ENCODE measurements around the gene MFSD2A.
"Not testable (repeated sequence)": the region's sequence is repeated elsewhere in the genome, so short reads cannot be mapped to it uniquely, and the experiment has no call there.

MFSD2A gene

DNA sequence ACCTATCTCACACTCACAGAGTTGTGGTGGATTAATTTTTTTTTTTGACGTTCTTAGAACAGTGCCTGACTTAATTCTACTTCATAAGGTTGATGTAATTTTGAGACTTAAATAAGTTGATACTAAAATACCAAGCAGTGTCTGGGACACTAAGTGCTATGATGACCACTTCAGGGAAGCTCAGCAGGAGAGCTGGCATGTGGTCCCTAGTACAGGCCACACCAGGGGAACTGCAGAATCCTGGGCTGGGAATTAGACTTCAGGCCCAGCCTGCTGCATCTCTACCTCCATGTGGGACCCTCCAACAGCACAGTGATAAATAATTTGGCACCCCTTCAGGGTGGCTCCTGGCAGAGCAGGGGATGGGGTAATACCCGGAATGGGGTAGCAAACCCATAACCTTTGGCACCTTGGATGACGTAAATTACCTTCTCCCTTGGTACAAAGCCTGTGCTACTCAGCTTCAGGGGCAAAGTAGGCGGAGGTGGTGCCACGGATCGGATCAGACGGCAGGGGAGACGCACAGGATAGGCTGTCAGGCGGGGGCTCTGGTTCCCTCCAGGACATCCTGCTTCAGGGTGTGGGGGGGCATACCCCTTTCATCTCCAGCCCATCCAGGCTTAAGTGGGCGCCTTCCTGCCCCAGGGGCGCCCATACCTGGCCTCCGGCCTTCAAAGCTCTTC, 4.8 kb downstream of the MFSD2A start:
- TF ChIP-seq, protein P1, sequence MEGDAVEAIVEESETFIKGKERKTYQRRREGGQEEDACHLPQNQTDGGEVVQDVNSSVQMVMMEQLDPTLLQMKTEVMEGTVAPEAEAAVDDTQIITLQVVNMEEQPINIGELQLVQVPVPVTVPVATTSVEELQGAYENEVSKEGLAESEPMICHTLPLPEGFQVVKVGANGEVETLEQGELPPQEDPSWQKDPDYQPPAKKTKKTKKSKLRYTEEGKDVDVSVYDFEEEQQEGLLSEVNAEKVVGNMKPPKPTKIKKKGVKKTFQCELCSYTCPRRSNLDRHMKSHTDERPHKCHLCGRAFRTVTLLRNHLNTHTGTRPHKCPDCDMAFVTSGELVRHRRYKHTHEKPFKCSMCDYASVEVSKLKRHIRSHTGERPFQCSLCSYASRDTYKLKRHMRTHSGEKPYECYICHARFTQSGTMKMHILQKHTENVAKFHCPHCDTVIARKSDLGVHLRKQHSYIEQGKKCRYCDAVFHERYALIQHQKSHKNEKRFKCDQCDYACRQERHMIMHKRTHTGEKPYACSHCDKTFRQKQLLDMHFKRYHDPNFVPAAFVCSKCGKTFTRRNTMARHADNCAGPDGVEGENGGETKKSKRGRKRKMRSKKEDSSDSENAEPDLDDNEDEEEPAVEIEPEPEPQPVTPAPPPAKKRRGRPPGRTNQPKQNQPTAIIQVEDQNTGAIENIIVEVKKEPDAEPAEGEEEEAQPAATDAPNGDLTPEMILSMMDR (IDR thresholded peaks at IDR 0.05; ENCODE audit: low read depth, low read length, missing control alignments), result no peak
- H3K4me3 ChIP-seq (ENCODE audit: low read depth, low read length), result no peak overlapping the region
- no peak overlapping the region for H3K27ac ChIP-seq
- in situ Hi-C loops (cut with HindIII; ENCODE audit: low pct_ligation_motif_present, low sequenced_read_pairs), result no loop called here
- DNase-seq, result no peak
- H3K27me3 ChIP-seq (replicated peaks), result no peaks in the 10 kb centered on the region
- H3K36me3 ChIP-seq (replicated peaks), result peaks cover 2% of the 10 kb centered on the region

DNA sequence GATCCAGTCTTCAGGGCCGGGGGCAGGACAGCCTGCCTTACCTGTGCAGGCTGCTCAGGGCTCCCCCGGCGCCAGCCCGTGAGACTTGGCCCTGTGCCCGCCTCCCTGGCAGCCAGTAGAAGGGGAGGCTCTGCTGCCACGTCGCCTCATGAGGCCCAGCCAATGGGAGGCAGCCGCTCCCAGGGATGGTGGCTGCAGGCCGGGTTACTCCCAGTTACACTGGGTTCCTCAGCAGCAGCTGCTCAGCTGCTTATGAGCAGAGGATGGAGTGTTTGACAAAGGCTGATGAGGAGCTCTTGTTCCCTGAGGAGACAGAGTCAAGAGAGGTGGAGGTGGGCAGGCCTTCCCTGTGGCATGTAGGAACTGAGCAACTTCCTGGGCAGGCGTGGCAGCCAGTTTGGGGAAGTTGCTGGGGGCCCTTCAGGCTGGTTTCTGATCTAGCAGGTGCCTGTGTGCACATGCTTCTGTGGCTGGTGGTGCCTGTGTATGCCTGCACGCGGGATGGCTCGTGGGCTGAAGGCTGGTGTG, 5.5 kb downstream of the MFSD2A start:
- no peak for DNase-seq
- in situ Hi-C loops (cut with HindIII; ENCODE audit: low pct_ligation_motif_present, low sequenced_read_pairs), result no loop called here
- peaks cover 2% of the 10 kb centered on the region for H3K36me3 ChIP-seq (replicated peaks)
- no peaks in the 10 kb centered on the region for H3K27me3 ChIP-seq (replicated peaks)
- no peak overlapping the region for H3K4me3 ChIP-seq (ENCODE audit: low read depth, low read length)
- H3K27ac ChIP-seq, result no peak overlapping the region
- TF ChIP-seq, protein P1 (IDR thresholded peaks at IDR 0.05; ENCODE audit: low read depth, low read length, missing control alignments), result no peak

DNA sequence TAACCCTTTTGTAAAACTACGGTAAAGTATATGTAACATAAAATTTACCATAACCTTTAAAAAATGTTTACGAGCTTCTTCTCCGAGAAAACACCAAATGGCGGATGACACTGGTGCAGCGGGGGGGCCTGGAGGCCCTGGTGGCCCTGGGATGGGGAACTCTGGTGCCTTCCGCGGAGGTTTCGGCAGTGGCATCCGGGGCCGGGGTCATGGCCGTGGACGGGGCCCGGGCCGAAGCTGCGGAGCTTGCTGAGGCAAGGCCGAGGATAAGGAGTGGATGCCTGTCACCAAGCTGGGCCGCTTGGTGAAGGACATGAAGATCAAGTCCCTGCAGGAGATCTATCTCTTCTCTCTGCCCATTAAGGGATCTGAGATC, 7.5 kb downstream of the MFSD2A start:
- TF ChIP-seq, protein P1 (IDR thresholded peaks at IDR 0.05; ENCODE audit: low read depth, low read length, missing control alignments), result no peak
- Histone ChIP-seq H3K36me3 (replicated peaks) (peaks cover 4% of the 10 kb centered on the region), H3K4me3 (ENCODE audit: low read depth, low read length) (no peak overlapping the region), H3K27me3 (replicated peaks) (no peaks in the 10 kb centered on the region), H3K27ac (no peak overlapping the region)
- in situ Hi-C loops (cut with HindIII; ENCODE audit: low pct_ligation_motif_present, low sequenced_read_pairs), result no loop called here
- no peak for DNase-seq

DNA sequence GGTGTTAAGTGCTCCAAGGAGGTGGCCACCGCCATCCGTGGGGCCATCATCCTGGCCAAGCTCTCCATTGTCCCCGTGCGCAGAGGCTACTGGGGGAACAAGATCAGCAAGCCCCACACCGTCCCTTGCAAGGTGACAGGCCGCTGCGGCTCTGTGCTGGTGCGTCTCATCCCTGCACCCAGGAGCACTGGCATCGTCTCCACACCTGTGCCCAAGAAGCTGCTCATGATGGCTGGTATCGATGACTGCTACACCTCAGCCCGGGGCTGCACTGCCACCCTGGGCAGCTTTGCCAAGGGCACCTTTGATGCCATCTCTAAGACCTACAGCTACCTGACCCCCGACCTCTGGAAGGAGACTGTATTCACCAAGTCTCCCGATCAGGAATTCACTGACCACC, 8.0 kb downstream of the MFSD2A start:
- H3K27me3 ChIP-seq (replicated peaks); DNase-seq; H3K4me3 ChIP-seq (ENCODE audit: low read depth, low read length); in situ Hi-C loops (cut with HindIII; ENCODE audit: low pct_ligation_motif_present, low sequenced_read_pairs); H3K36me3 ChIP-seq (replicated peaks); H3K27ac ChIP-seq: not testable (repeated sequence)

DNA sequence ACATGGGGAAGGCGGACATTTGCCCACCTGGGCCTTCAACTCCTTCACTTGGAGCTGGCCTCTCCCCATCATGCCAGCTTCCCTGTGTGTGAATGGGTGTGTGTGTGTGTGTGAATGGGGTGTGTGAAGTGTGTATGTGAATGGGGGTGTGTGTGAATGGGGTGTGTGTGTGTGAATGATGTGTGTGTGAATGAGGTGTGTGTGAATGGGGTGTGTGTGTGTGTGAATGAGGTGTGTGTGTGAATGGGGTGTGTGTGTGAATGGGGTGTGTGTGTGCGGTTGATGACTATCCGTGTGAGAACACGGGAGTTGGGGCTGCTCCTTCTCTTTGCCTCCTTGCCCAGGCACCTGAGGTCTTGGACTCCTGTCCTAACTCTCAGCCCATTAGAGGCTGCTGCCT, 9.6 kb downstream of the MFSD2A start:
- Histone ChIP-seq H3K4me3 (ENCODE audit: low read depth, low read length) (no peak overlapping the region), H3K27me3 (replicated peaks) (no peaks in the 10 kb centered on the region), H3K27ac (no peak overlapping the region), H3K36me3 (replicated peaks) (peaks cover 8% of the 10 kb centered on the region)
- in situ Hi-C loops (cut with HindIII; ENCODE audit: low pct_ligation_motif_present, low sequenced_read_pairs), result no loop called here
- TF ChIP-seq, protein P1 (IDR thresholded peaks at IDR 0.05; ENCODE audit: low read depth, low read length, missing control alignments), result no peak
- no peak for DNase-seq

DNA sequence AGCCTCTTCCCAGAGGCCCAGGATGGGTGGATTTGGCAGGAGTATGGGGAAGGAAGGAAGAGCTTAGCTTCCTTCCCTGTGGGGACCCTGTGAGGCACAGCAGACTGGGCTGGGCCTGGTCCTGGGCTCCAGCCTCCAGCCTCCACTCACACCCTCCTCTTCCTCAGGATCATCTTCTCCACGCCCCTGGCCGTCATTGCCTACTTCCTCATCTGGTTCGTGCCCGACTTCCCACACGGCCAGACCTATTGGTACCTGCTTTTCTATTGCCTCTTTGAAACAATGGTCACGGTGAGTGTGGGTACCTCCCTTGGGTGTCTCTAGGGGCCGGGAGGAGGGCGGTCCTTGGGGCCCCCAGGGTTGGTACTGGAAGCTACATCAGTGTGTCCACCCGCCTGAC, 10.1 kb downstream of the MFSD2A start:
- Histone ChIP-seq H3K27ac (no peak overlapping the region), H3K27me3 (replicated peaks) (no peaks in the 10 kb centered on the region), H3K36me3 (replicated peaks) (peaks cover 8% of the 10 kb centered on the region), H3K4me3 (ENCODE audit: low read depth, low read length) (no peak overlapping the region)
- TF ChIP-seq, protein P1 (IDR thresholded peaks at IDR 0.05; ENCODE audit: low read depth, low read length, missing control alignments), result no peak
- DNase-seq, result no peak
- in situ Hi-C loops (cut with HindIII; ENCODE audit: low pct_ligation_motif_present, low sequenced_read_pairs), result no loop called here
